ENCODE data around the gene HACL1.

Gene HACL1

DNA sequence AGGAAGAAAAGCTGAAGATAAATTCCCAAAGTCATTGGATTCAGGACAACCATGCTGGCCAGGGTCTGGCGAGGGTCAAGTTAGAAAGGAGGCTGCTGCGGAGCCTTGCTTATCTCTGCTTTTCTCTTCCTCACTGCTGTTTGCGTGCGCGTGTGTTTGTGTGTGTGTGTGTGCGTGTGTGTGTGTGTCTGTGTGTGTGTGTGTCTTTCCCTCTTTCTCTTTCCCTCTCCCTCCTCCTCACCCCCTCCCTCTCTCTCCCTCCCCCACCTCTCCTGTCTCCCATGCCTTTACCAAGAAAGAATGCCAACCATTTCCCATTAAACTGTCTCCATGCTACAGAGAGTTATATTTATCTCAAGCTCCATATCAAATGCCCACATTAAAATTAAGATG lies 79.8 kb downstream of the HACL1 start, which contains the start of gene COLQ:
COLQ (minus strand) TSS at position 134 of the 393 bp plus-strand sequence; CDS start at position 53, 81 bp downstream.
- no peak for DNase-seq

GRCh38 chr3:15520804-15521572 lies 80.4 kb downstream of the HACL1 start:
- DNase-seq = no peak

DNA sequence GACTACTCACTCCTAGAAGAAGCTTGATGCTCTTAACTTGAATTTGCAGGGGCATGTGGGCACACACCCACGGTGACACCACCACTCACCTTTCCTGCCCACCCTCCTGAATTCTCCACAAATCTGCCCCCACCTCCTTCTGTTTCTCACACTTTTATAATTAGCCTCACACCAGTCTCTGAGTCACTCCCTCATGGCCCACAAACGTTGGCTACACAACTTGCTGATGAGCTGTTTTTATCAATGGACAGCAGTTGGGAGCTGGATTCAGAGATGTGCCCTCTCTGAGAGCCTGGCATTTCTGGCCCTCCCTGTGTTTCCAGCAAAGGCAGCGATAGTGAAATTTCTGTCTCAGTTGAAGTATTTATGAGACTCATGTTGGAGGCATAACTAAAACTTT lies 81.2 kb downstream of the HACL1 start:
- DNase-seq = no peak

GRCh38 chr3:15519096-15519495 lies 82.3 kb downstream of the HACL1 start:
- no peak for DNase-seq

- DNase-seq = no peak
These were observed 86.6 kb downstream of the HACL1 start for GRCh38 chr3:15514663-15515340.

DNA sequence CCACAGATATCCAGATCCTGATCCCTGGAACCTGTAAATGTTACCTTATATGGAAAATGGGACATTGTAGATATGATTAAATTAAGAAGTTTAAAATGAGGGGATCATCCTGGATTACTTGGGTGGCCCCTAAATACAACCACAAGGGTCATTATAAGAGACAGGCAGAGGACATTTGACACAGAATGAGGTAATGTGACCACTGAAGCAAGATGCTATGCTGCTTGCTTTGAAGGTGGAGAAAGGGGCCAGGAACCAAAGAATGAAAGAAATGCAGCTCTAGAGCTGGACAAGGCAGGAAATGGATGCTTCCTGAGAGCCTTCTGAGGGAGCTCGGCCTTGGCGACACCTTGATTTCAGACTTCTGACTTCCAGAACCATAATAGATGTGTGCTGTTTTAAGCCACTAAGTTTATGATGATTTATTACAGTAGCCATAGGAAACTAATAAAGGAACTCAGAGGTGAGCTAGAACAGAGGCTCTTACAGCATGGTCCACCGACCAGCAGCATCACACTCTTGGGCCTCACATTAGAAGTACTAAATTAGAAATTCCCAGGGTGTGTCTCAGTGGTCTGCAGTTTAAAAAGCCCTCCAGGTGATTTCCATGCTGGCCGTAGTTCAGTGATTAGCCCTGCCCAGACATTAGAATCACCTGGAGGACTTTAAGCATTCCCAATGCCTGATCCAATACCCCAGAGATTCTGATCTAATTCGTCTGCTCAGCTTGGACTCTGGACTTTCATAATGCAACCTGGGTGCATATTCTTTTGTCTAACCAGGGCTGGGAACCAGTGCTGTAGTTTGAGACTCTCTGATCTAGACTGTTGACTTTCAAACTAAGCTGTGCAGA lies 87.3 kb downstream of the HACL1 start:
- DNase-seq = no peak

GRCh38 chr3:15513116-15513515 lies 88.3 kb downstream of the HACL1 start:
- no peak for DNase-seq

- DNase-seq = no peak
These were observed 89.2 kb downstream of the HACL1 start for GRCh38 chr3:15512166-15512565.

- DNase-seq = no peak
These were observed 90.2 kb downstream of the HACL1 start for GRCh38 chr3:15511156-15511555.

All from KG1 (cell line).